ENCODE measurements around the gene LRFN3. TPM values are rescaled to one million over a fixed set of nuclear protein-coding genes. Genes with fewer than 3 reads are reported as not detected.

The LRFN3 gene
- total and polyA plus RNA-seq, 2 of the 13 experiments (the other 11 are each of a cell fraction or from before 2014, with no cell fraction given), result 0.74 to 1.6 TPM

- Histone ChIP-seq H3K36me3 (replicated peaks in 1 of 2; ENCODE audit: control insufficient read depth in 1 of 2, insufficient read depth in 2 of 2, low read length in 2 of 2) (no peaks in the 10 kb centered on the region), H3K9me3 (ENCODE audit: low read length) (no peaks in the 10 kb centered on the region), H3K79me2 (ENCODE audit: insufficient read depth, low read length) (no peaks in the 10 kb centered on the region), H4K20me1 (ENCODE audit: insufficient read depth, low read length) (no peaks in the 10 kb centered on the region), H3K9ac (ENCODE audit: insufficient read depth, low read depth, low read length) (no peak overlapping the region), H3K4me1 (ENCODE audit: insufficient read depth, low read length) (no peaks in the 10 kb centered on the region), H3K4me3 (replicated peaks in 1 of 3; ENCODE audit: insufficient read depth in 1 of 3, low read depth in 2 of 3, low read length in 3 of 3) (no peak overlapping the region), H3K4me2 (ENCODE audit: low read depth, low read length) (no peak overlapping the region), H2AFZ (ENCODE audit: low read length) (no peak overlapping the region), H3K27me3 (ENCODE audit: control insufficient read depth in 1 of 2, insufficient read depth in 2 of 2, low read length in 2 of 2) (peaks cover 0 to 9% of the 10 kb centered on the region in 2 experiments; a peak in 1 of 5 replicates), H3K27ac (ENCODE audit: extremely low read length, insufficient read depth, low read length) (no peak overlapping the region)
- no TSS peak for BruUV-seq (replicated peaks)
- POLR2A ChIA-PET, result no interaction called here
- DNase-seq (ENCODE audit: low spot score), result no peak
- WGBS (ENCODE audit: low lambda C conversion rate), result 0% methylated on average over 2 of the region's 2 CpGs
- FAIRE-seq, result no peak
- in situ Hi-C loops (cut with HindIII; ENCODE audit: extremely low pct_ligation_motif_present, low pct_unique_long_range_greater_than_20kb), result no loop called here
- CTCF ChIA-PET (ENCODE audit: low intra/inter-chr PET ratio, low total read pairs), result no interaction called here
- ATAC-seq, result no peak
- intact Hi-C loops (cut with micrococcal nuclease; ENCODE audit: unreplicated experiment), result no loop called here
- TF ChIP-seq ZNF780A (CRISPR knock-in tag; IDR thresholded peaks at IDR 0.05) (no peak), SNAPC4 (CRISPR knock-in tag; IDR thresholded peaks at IDR 0.05) (no peak), ZNF232 (CRISPR knock-in tag; IDR thresholded peaks at IDR 0.05; ENCODE audit: borderline replicate concordance) (no peak), IRF2 (CRISPR knock-in tag; IDR thresholded peaks at IDR 0.05) (no peak), KMT2A (CRISPR knock-in tag; IDR thresholded peaks at IDR 0.05) (no peak), ELF3 (CRISPR knock-in tag; IDR thresholded peaks at IDR 0.05) (no peak), ZNF569 (CRISPR knock-in tag; IDR thresholded peaks at IDR 0.05; ENCODE audit: borderline replicate concordance) (no peak), MEIS1 (CRISPR knock-in tag; IDR thresholded peaks at IDR 0.05; ENCODE audit: borderline replicate concordance) (no peak), HBP1 (CRISPR knock-in tag; IDR thresholded peaks at IDR 0.05; ENCODE audit: low read depth) (no peak), NONO (IDR thresholded peaks at IDR 0.05) (no peak), NONO (CRISPR knock-in tag; conservative IDR thresholded peaks at IDR 0.05) (no peak), TERF1 (CRISPR knock-in tag; IDR thresholded peaks at IDR 0.05) (no peak), THAP8 (CRISPR knock-in tag; IDR thresholded peaks at IDR 0.05; ENCODE audit: borderline replicate concordance) (no peak), ZNF572 (CRISPR knock-in tag; IDR thresholded peaks at IDR 0.05) (no peak), ZGPAT (CRISPR knock-in tag; IDR thresholded peaks at IDR 0.05) (no peak), CCAR2 (optimal IDR thresholded peaks at IDR 0.05; ENCODE audit: low read depth, low read length) (no peak), ZNF451 (CRISPR knock-in tag; IDR thresholded peaks at IDR 0.05) (no peak)
Observed at GRCh38 chr19:35949131-35949530, 13.0 kb downstream of the LRFN3 start.

All from HepG2 (cell line).